ENCODE measurements around the gene ZBTB7C.
"Not testable (repeated sequence)": the region's sequence is repeated elsewhere in the genome, so short reads cannot be mapped to it uniquely, and the experiment has no call there.

ZBTB7C gene

GRCh38 chr18:48408727-48409590, at the start of gene ZBTB7C:
Gene ZBTB7C (minus strand): TSS chr18:48409383.
- no peak for DNase-seq

GRCh38 chr18:48456838-48457237, 47.7 kb upstream of the ZBTB7C start:
- DNase-seq: no peak

GRCh38 chr18:48455555-48456478, 46.6 kb upstream of the ZBTB7C start:
- no peak for DNase-seq

GRCh38 chr18:48454261-48454757, 45.1 kb upstream of the ZBTB7C start:
- DNase-seq: no peak

GRCh38 chr18:48453330-48454066, 44.3 kb upstream of the ZBTB7C start:
- no peak for DNase-seq

- DNase-seq: no peak
These were observed 43.7 kb upstream of the ZBTB7C start for GRCh38 chr18:48452861-48453323.

GRCh38 chr18:48450685-48451084, 41.5 kb upstream of the ZBTB7C start:
- no peak for DNase-seq

GRCh38 chr18:48446582-48447225, 37.5 kb upstream of the ZBTB7C start:
- DNase-seq: peak; percentile 66

GRCh38 chr18:48445540-48445939, 36.4 kb upstream of the ZBTB7C start:
- peak; percentile 78 for DNase-seq

- no peak for DNase-seq
These were observed 33.6 kb upstream of the ZBTB7C start for GRCh38 chr18:48442761-48443160.

- no peak for DNase-seq
These were observed 32.3 kb upstream of the ZBTB7C start for GRCh38 chr18:48441405-48441881.

- DNase-seq: no peak
These were observed 31.7 kb upstream of the ZBTB7C start for GRCh38 chr18:48440924-48441323.

GRCh38 chr18:48436907-48437306, 27.7 kb upstream of the ZBTB7C start:
- DNase-seq: no peak

GRCh38 chr18:48434382-48434781, 25.2 kb upstream of the ZBTB7C start:
- not testable (repeated sequence) for DNase-seq

GRCh38 chr18:48433541-48433940, 24.4 kb upstream of the ZBTB7C start:
- no peak for DNase-seq

- no peak for DNase-seq
These were observed 21.0 kb upstream of the ZBTB7C start for GRCh38 chr18:48430150-48430549.

- DNase-seq: no peak
These were observed 19.4 kb upstream of the ZBTB7C start for GRCh38 chr18:48428475-48429177.

- no peak for DNase-seq
These were observed 13.8 kb upstream of the ZBTB7C start for GRCh38 chr18:48422947-48423378.

GRCh38 chr18:48419277-48420022, 10.3 kb upstream of the ZBTB7C start:
- no peak for DNase-seq

GRCh38 chr18:48418539-48419276, 9.5 kb upstream of the ZBTB7C start:
- DNase-seq: no peak
